HFFc6 (cell line): Measurements from ENCODE around the gene GLMN. TPM values are rescaled to one million over a fixed set of nuclear protein-coding genes. Genes with fewer than 3 reads are reported as not detected.
A peak's percentile ranks its signal among the peaks of the same experiment; 100 is the strongest.
"Not testable (repeated sequence)": the region's sequence is repeated elsewhere in the genome, so short reads cannot be mapped to it uniquely, and the experiment has no call there.

Experiments
- DNase-seq: peaks from one replicate; pipeline ENCODE4 v3.0.0-alpha.2; 2018
- H3K27ac Mint-ChIP-seq: 2 replicates; pipeline ENCODE4 v1.8.0; 2020; ENCODE audit warnings: mild to moderate bottlenecking, mixed read lengths
- H3K27me3 Mint-ChIP-seq: 2 replicates; pipeline ENCODE4 v1.8.0; 2021; ENCODE audit warnings: mild to moderate bottlenecking, moderate library complexity, mixed read lengths; ENCODE audit not compliant: insufficient read depth
- H3K36me3 Mint-ChIP-seq: 2 replicates; pipeline ENCODE4 v1.8.0; 2021; ENCODE audit warnings: low read depth, mixed read lengths
- H3K4me1 Mint-ChIP-seq: 2 replicates; pipeline ENCODE4 v1.8.0; 2020; ENCODE audit warnings: low read depth, mixed read lengths
- H3K4me3 Mint-ChIP-seq: 2 replicates; pipeline ENCODE4 v1.8.0; 2020; ENCODE audit warnings: mild to moderate bottlenecking, moderate library complexity, mixed read lengths
- H3K9me3 Mint-ChIP-seq: 2 replicates; pipeline ENCODE4 v1.8.0; 2020; ENCODE audit warnings: mild to moderate bottlenecking, mixed read lengths
- total RNA-seq, 6 experiments: library from RNA; stranded (reverse); fragmentation: NEBNext Ultra II Directional; extraction: Animal tissue kit (Norgen Biotek cat#: 25700); gene quantifications; 2 replicates in 1 of 6; 3 replicates in 5 of 6; pipeline ENCODE4 v1.2.3, GENCODE V29; 2021
- TF ChIP-seq, protein P1 (sequence below): fragments of 200-600 bp; sonication (generic); IDR thresholded peaks from 2 replicates; pipeline ENCODE4 v1.5.0; 2021; ENCODE audit warnings: antibody characterized with exemption, mild to moderate bottlenecking

The GLMN gene
- total RNA-seq, 6 experiments from 2014 or later, result 6.6 to 8.4 (median 7.3) TPM

DNA sequence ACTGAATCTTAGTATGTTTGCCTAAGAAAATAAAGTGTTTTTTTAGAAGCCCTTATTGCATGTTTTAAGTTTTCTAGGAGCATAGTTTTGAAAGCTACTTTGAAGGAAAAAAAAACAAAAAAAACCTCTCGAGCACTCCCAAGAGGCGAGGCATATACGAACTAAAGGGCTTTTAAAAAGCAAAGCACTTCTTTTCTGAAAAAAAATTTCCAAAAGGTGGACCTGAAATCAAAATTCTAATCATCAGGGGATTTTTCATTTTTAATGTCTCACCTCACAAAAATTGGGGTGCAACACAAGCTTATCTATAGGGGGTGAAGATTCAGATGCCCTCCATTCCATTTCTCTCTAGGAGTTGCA, 594 bp downstream of the GLMN start:
- H3K36me3 Mint-ChIP-seq, result peaks cover 14% of the 10 kb centered on the region
- peaks cover 37% of the 10 kb centered on the region for H3K4me1 Mint-ChIP-seq
- no peak for DNase-seq
- H3K9me3 Mint-ChIP-seq, result no peaks in the 10 kb centered on the region
- TF ChIP-seq, protein P1, sequence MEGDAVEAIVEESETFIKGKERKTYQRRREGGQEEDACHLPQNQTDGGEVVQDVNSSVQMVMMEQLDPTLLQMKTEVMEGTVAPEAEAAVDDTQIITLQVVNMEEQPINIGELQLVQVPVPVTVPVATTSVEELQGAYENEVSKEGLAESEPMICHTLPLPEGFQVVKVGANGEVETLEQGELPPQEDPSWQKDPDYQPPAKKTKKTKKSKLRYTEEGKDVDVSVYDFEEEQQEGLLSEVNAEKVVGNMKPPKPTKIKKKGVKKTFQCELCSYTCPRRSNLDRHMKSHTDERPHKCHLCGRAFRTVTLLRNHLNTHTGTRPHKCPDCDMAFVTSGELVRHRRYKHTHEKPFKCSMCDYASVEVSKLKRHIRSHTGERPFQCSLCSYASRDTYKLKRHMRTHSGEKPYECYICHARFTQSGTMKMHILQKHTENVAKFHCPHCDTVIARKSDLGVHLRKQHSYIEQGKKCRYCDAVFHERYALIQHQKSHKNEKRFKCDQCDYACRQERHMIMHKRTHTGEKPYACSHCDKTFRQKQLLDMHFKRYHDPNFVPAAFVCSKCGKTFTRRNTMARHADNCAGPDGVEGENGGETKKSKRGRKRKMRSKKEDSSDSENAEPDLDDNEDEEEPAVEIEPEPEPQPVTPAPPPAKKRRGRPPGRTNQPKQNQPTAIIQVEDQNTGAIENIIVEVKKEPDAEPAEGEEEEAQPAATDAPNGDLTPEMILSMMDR, result no peak
- H3K4me3 Mint-ChIP-seq, result peak overlapping the region; percentile 98
- no peaks in the 10 kb centered on the region for H3K27me3 Mint-ChIP-seq
- peak overlapping the region; percentile 98 for H3K27ac Mint-ChIP-seq

DNA sequence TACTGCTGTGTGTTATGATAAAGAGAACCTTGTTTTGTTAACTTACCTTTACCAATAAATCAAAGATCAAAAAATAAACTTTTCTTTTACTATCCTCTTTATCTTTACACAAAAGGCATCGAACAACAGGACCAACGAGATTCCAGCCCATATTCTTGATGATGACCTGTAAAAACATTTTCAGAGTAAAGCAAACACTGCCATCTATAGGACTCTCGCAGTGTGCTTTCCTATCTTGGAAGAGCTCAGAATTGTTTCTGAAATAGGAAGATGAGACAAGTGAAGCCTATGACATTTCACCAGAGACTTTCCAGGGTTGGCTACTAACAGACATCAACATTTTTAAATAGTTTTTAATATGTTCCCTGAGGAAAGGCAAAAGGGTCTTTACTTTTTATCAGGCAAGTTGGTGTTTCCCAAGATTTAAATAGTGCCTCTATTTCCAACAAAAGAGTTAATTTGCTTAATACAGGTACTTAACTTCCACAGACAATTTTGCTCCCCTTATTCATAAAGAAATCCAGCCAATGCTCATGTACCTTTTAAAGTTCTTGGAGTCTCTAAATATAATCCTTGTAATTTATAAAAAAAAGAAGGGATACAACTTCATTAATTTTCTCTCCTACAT, 7.3 kb downstream of the GLMN start:
- H3K27ac Mint-ChIP-seq, result no peak overlapping the region
- H3K4me3 Mint-ChIP-seq, result no peak overlapping the region
- H3K36me3 Mint-ChIP-seq, result peaks cover 15% of the 10 kb centered on the region
- peaks cover 6% of the 10 kb centered on the region; the same call in 1 of the 2 replicates for H3K4me1 Mint-ChIP-seq
- no peaks in the 10 kb centered on the region for H3K9me3 Mint-ChIP-seq
- H3K27me3 Mint-ChIP-seq, result no peaks in the 10 kb centered on the region
- TF ChIP-seq, protein P1, result peak; percentile 84
- peak; percentile 56 for DNase-seq

GRCh38 chr1:92281411-92281810, 17.4 kb downstream of the GLMN start:
- peaks cover 15% of the 10 kb centered on the region for H3K4me1 Mint-ChIP-seq
- H3K4me3 Mint-ChIP-seq, H3K27ac Mint-ChIP-seq, H3K27me3 Mint-ChIP-seq, DNase-seq, H3K9me3 Mint-ChIP-seq: not testable (repeated sequence)
- peaks cover 62% of the 10 kb centered on the region for H3K36me3 Mint-ChIP-seq

- H3K9me3 Mint-ChIP-seq, H3K27me3 Mint-ChIP-seq, DNase-seq, H3K27ac Mint-ChIP-seq, H3K4me3 Mint-ChIP-seq: not testable (repeated sequence)
- peaks cover 26% of the 10 kb centered on the region for H3K4me1 Mint-ChIP-seq
- H3K36me3 Mint-ChIP-seq, result peaks cover 60% of the 10 kb centered on the region
Measured at GRCh38 chr1:92279781-92280180, 19.0 kb downstream of the GLMN start.

GRCh38 chr1:92277105-92277723, 21.6 kb downstream of the GLMN start:
- Mint-ChIP-seq H3K27ac (peak overlapping the region; percentile 55), H3K36me3 (peaks cover 35% of the 10 kb centered on the region), H3K4me1 (peaks cover 30% of the 10 kb centered on the region), H3K27me3 (no peaks in the 10 kb centered on the region), H3K4me3 (no peak overlapping the region), H3K9me3 (no peaks in the 10 kb centered on the region)
- DNase-seq, result peak; percentile 44
- TF ChIP-seq, protein P1, result no peak

DNA sequence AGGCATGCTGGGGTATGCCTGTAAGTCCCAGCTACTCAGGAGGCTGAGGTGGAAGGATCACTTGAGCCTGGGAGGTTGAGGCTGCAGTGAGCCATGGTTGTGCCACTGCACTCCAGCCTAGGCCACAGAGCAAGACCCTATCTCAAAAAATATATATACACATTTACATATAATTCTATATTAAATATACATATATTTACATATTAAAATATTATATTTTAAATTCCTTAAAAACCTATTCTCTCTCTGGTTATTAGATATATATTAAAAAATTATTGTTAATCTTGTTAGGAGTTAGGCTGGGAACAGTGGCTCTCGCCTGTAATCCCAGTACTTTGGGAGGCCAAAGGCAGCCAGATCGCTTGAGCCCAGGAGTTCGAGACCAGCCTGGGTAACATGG, 22.7 kb downstream of the GLMN start:
- TF ChIP-seq, protein P1, result no peak
- no peaks in the 10 kb centered on the region for H3K9me3 Mint-ChIP-seq
- H3K27ac Mint-ChIP-seq, result no peak overlapping the region
- H3K36me3 Mint-ChIP-seq, result peaks cover 24% of the 10 kb centered on the region
- peaks cover 30% of the 10 kb centered on the region for H3K4me1 Mint-ChIP-seq
- H3K4me3 Mint-ChIP-seq, result no peak overlapping the region
- DNase-seq, result no peak
- H3K27me3 Mint-ChIP-seq, result no peaks in the 10 kb centered on the region
